H9 (cell line): ENCODE results near the gene VIP. TPM values are rescaled to one million over a fixed set of nuclear protein-coding genes. Genes with fewer than 3 reads are reported as not detected.

Experiments
- DNase-seq: peaks from one replicate; pipeline ENCODE4 v3.0.0-alpha.2; 2017
- H2AFZ ChIP-seq: one replicate; pipeline ENCODE4 v1.6.1; 2013; ENCODE audit warnings: mild to moderate bottlenecking, low read length, control low read depth, moderate library complexity
- H2AK5ac ChIP-seq: 2 replicates; pipeline ENCODE4 v1.6.1; 2013; ENCODE audit warnings: low read length, control low read depth, mixed read lengths; ENCODE audit not compliant: insufficient read length
- H2BK120ac ChIP-seq: one replicate; pipeline ENCODE4 v1.6.1; 2013; ENCODE audit warnings: low read depth, mild to moderate bottlenecking, low read length, control low read depth, inconsistent platforms; ENCODE audit not compliant: poor library complexity, severe bottlenecking
- H2BK12ac ChIP-seq: 2 replicates; pipeline ENCODE4 v1.6.1; 2013; ENCODE audit warnings: low read length, control low read depth, mixed read lengths, low read depth; ENCODE audit not compliant: insufficient read length
- H2BK15ac ChIP-seq: 2 replicates; pipeline ENCODE4 v1.6.1; 2013; ENCODE audit warnings: low read depth, low read length, control low read depth
- H2BK20ac ChIP-seq: one replicate; pipeline ENCODE4 v1.6.1; 2013; ENCODE audit warnings: low read depth, mild to moderate bottlenecking, low read length, control low read depth, inconsistent platforms; ENCODE audit not compliant: poor library complexity, severe bottlenecking
- H2BK5ac ChIP-seq: 2 replicates; pipeline ENCODE4 v1.6.1; 2013; ENCODE audit warnings: low read length, control low read depth, mixed read lengths; ENCODE audit not compliant: insufficient read length
- H3K14ac ChIP-seq: 2 replicates; pipeline ENCODE4 v1.6.1; 2013; ENCODE audit warnings: low read length, control low read depth; ENCODE audit not compliant: insufficient read depth
- H3K18ac ChIP-seq: 2 replicates; pipeline ENCODE4 v1.6.1; 2013; ENCODE audit warnings: low read depth, mild to moderate bottlenecking, mixed read lengths, low read length, control low read depth; ENCODE audit not compliant: insufficient read length
- H3K23ac ChIP-seq: 2 replicates; pipeline ENCODE4 v1.6.1; 2013; ENCODE audit warnings: low read length, control low read depth, mixed read lengths, low read depth; ENCODE audit not compliant: insufficient read length
- H3K23me2 ChIP-seq: 2 replicates; pipeline ENCODE4 v1.6.1; 2013; ENCODE audit warnings: low read depth, mild to moderate bottlenecking, mixed read lengths, low read length, control low read depth; ENCODE audit not compliant: insufficient read length, poor library complexity, severe bottlenecking
- H3K27ac ChIP-seq: 2 replicates; pipeline ENCODE4 v1.5.1; 2013; ENCODE audit warnings: low read length, control low read depth, mixed read lengths, low read depth; ENCODE audit not compliant: insufficient read length
- H3K27me3 ChIP-seq: 2 replicates; pipeline ENCODE4 v1.6.1; 2013; ENCODE audit warnings: low read length, control low read depth, inconsistent platforms; ENCODE audit not compliant: insufficient read depth
- H3K4ac ChIP-seq: 2 replicates; pipeline ENCODE4 v1.6.1; 2013; ENCODE audit warnings: low read depth, mild to moderate bottlenecking, control low read depth, inconsistent platforms, low read length, moderate library complexity
- H3K4me1 ChIP-seq: 2 replicates; pipeline ENCODE4 v1.6.1; 2013; ENCODE audit warnings: low read length, control low read depth, inconsistent platforms; ENCODE audit not compliant: insufficient read depth
- H3K4me2 ChIP-seq: 2 replicates; pipeline ENCODE4 v1.6.1; 2013; ENCODE audit warnings: low read length, control low read depth, mixed read lengths; ENCODE audit not compliant: insufficient read length, insufficient read depth
- H3K56ac ChIP-seq: 2 replicates; pipeline ENCODE4 v1.6.1; 2013; ENCODE audit warnings: low read depth, mild to moderate bottlenecking, mixed read lengths, low read length, control low read depth; ENCODE audit not compliant: insufficient read length
- H3K79me1 ChIP-seq: 2 replicates; pipeline ENCODE4 v1.6.1; 2013; ENCODE audit warnings: low read depth, mild to moderate bottlenecking, moderate library complexity, low read length, control low read depth, inconsistent platforms; ENCODE audit not compliant: insufficient read depth, poor library complexity, severe bottlenecking
- H3K79me2 ChIP-seq: 2 replicates; pipeline ENCODE4 v1.6.1; 2013; ENCODE audit warnings: low read length, control low read depth, inconsistent platforms; ENCODE audit not compliant: insufficient read depth
- H3K9ac ChIP-seq: 2 replicates; pipeline ENCODE4 v1.6.1; 2013; ENCODE audit warnings: low read length, control low read depth, mixed read lengths; ENCODE audit not compliant: insufficient read length; ENCODE audit errors: extremely low read depth
- H3K9me3 ChIP-seq: one replicate; pipeline ENCODE4 v1.6.1; 2013; ENCODE audit warnings: low read depth, low read length, inconsistent platforms; ENCODE audit not compliant: control insufficient read depth
- H3T11ph ChIP-seq: one replicate; pipeline ENCODE4 v1.6.1; 2013; ENCODE audit warnings: mild to moderate bottlenecking, low read length, control low read depth, inconsistent platforms
- H4K20me1 ChIP-seq: one replicate; pipeline ENCODE4 v1.6.1; 2013; ENCODE audit not compliant: control insufficient read depth, insufficient read length, insufficient read depth
- H4K5ac ChIP-seq: 2 replicates; pipeline ENCODE4 v1.6.1; 2013; ENCODE audit warnings: low read depth, mild to moderate bottlenecking, mixed read lengths, low read length, control low read depth; ENCODE audit not compliant: insufficient read length
- H4K8ac ChIP-seq: replicated peaks from 2 replicates; pipeline ENCODE4 v1.6.1; 2013; ENCODE audit warnings: low read length, control low read depth, mixed read lengths, low read depth; ENCODE audit not compliant: insufficient read length
- H4K91ac ChIP-seq: 2 replicates; pipeline ENCODE4 v1.6.1; 2013; ENCODE audit warnings: low read depth, mild to moderate bottlenecking, moderate library complexity, mixed read lengths, low read length, control low read depth; ENCODE audit not compliant: insufficient read length
- H3K27ac Mint-ChIP-seq, 3 experiments: 2 replicates in 2 of 3; 3 replicates in 1 of 3; pipeline ENCODE4 v1.8.0; 2020 to 2021; ENCODE audit warnings: mixed read lengths in 3 of 3, mild to moderate bottlenecking in 1 of 3, moderate library complexity in 1 of 3
- H3K27me3 Mint-ChIP-seq: 2 replicates; pipeline ENCODE4 v1.8.0; 2021; ENCODE audit warnings: low read depth, mild to moderate bottlenecking, moderate library complexity, mixed read lengths
- H3K36me3 Mint-ChIP-seq, 3 experiments: 2 replicates in 2 of 3; 3 replicates in 1 of 3; pipeline ENCODE4 v1.8.0; 2020 to 2021; ENCODE audit warnings: low read depth in 3 of 3, mixed read lengths in 3 of 3; ENCODE audit not compliant: insufficient read depth in 1 of 3
- H3K4me1 Mint-ChIP-seq, 2 experiments: 2 replicates each; pipeline ENCODE4 v1.8.0; 2020; ENCODE audit warnings: mixed read lengths in 2 of 2
- H3K4me3 Mint-ChIP-seq, 2 experiments: 2 replicates in 1 of 2; 3 replicates in 1 of 2; pipeline ENCODE4 v1.8.0; 2020 to 2021; ENCODE audit warnings: mild to moderate bottlenecking in 2 of 2, mixed read lengths in 2 of 2, moderate library complexity in 1 of 2
- H3K9me3 Mint-ChIP-seq, 2 experiments: 2 replicates in 1 of 2; 3 replicates in 1 of 2; pipeline ENCODE4 v1.8.0; 2020; ENCODE audit warnings: mild to moderate bottlenecking in 2 of 2, mixed read lengths in 2 of 2, moderate library complexity in 1 of 2
- CTCF ChIP-seq: fragments of 200-600 bp; sonication (generic); conservative IDR thresholded peaks from 3 replicates; pipeline ENCODE4 v1.8.0; 2021; ENCODE audit warnings: antibody characterized with exemption, mild to moderate bottlenecking
- WGBS: extraction: QIAGEN DNeasy Blood & Tissue Kit; methylation state at CpG from one replicate; pipeline ENCODE4 v1.1.7; 2013; ENCODE audit warnings: missing lambda C conversion rate, low lambda C conversion rate, mixed read lengths; ENCODE audit not compliant: insufficient read length; ENCODE audit errors: extremely low coverage; 5-methylcytosine and 5-hydroxymethylcytosine counted together
- total RNA-seq: library from RNA; stranded (reverse); gene quantifications from 2 replicates; pipeline ENCODE4 v1.2.1, GENCODE V29; 2021

The VIP gene
- total RNA-seq, 1 experiment from 2014 or later, result not detected

- H2AFZ ChIP-seq, result no peak overlapping the region
- no peak overlapping the region for H3T11ph ChIP-seq
Observed at GRCh38 chr6:152769993-152770392, 19.4 kb downstream of the VIP start.

More at GRCh38 chr6:152769993-152770392, 19.4 kb downstream of the VIP start:
- H3K27ac ChIP-seq, result no peak overlapping the region
- no peaks in the 10 kb centered on the region for H3K27me3 Mint-ChIP-seq
- H2BK20ac ChIP-seq, result no peak overlapping the region
- no peak overlapping the region for H4K8ac ChIP-seq
- H3K4me1 ChIP-seq, result no peaks in the 10 kb centered on the region
- no peak overlapping the region for H3K4me3 Mint-ChIP-seq
- no peaks in the 10 kb centered on the region for H3K9me3 ChIP-seq
- no peak overlapping the region for H3K18ac ChIP-seq
- DNase-seq, result no peak
- no peaks in the 10 kb centered on the region for H3K4me1 Mint-ChIP-seq
- no CpG with 5 or more reads among the region's 2 CpGs for WGBS
- H3K23me2 ChIP-seq, result no peaks in the 10 kb centered on the region
- no peak for TF ChIP-seq CTCF
- H3K23ac ChIP-seq, result no peak overlapping the region
- no peak overlapping the region for H3K14ac ChIP-seq
- H3K27ac Mint-ChIP-seq, result no peak overlapping the region; a peak in 1 of 7 replicates
- no peaks in the 10 kb centered on the region for H3K9me3 Mint-ChIP-seq
- no peak overlapping the region for H2BK120ac ChIP-seq
- no peaks in the 10 kb centered on the region for H3K79me2 ChIP-seq
- H3K4me2 ChIP-seq, result no peak overlapping the region
- H3K4ac ChIP-seq, result no peak overlapping the region
- H4K20me1 ChIP-seq, result no peaks in the 10 kb centered on the region
- H3K36me3 Mint-ChIP-seq, result no peaks in the 10 kb centered on the region
- no peak overlapping the region for H3K56ac ChIP-seq
- H2BK5ac ChIP-seq, result no peak overlapping the region
- no peak overlapping the region for H4K91ac ChIP-seq
- H3K79me1 ChIP-seq, result no peaks in the 10 kb centered on the region
- H3K27me3 ChIP-seq, result no peaks in the 10 kb centered on the region
- H4K5ac ChIP-seq, result no peak overlapping the region
- no peak overlapping the region for H2BK15ac ChIP-seq
- H2AK5ac ChIP-seq, result no peak overlapping the region
- no peak overlapping the region for H3K9ac ChIP-seq
- H2BK12ac ChIP-seq, result no peak overlapping the region
